ENCODE data around the gene MRPS15.

The MRPS15 gene

GRCh38 chr1:36471830-36472641 is 7.9 kb upstream of the MRPS15 start:
- no peaks in the 10 kb centered on the region for H3K36me3 ChIP-seq (ENCODE audit: control insufficient read depth, insufficient read depth, low read length)
- no peaks in the 10 kb centered on the region for H3K4me1 ChIP-seq (ENCODE audit: control insufficient read depth, insufficient read depth, low read length, poor library complexity, severe bottlenecking)
- no peak overlapping the region for H3K4me3 ChIP-seq (ENCODE audit: extremely low read depth, insufficient read depth, low read length, poor library complexity, severe bottlenecking)
- no peaks in the 10 kb centered on the region for H3K9me3 ChIP-seq (ENCODE audit: control insufficient read depth, low read length)
- WGBS, 2 experiments (ENCODE audit: insufficient coverage in 2 of 2), result 90 to 91% methylated on average over 15 to 19 of the region's 22 CpGs
- H3K27ac ChIP-seq (ENCODE audit: low read depth, low read length, severe bottlenecking), result no peak overlapping the region

DNA sequence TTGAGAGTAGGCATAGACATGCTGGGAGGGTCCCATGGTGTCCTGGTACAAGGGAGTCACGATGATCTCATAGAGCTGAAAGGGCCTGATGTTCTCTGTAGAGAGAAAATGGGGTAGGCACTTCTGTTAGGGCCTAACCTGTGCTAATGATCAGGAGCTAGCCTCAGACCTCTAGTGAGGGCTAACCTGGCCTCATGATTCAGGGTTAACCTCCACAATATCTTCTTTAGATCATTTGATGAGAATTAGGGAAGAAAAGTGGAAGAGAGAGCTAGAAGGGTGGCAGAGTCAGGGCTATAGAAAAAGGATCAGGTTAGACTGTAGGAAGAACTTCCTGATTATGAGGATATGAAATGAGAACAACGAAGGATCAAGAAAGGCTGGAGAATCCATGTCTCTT is 5.0 kb upstream of the MRPS15 start:
- H3K27ac ChIP-seq (ENCODE audit: low read depth, low read length, severe bottlenecking), result no peak overlapping the region
- WGBS, 2 experiments (ENCODE audit: insufficient coverage in 2 of 2), result 51 to 56% methylated on average over 2 of the region's 2 CpGs
- H3K36me3 ChIP-seq (ENCODE audit: control insufficient read depth, insufficient read depth, low read length), result no peaks in the 10 kb centered on the region
- H3K9me3 ChIP-seq (ENCODE audit: control insufficient read depth, low read length), result no peaks in the 10 kb centered on the region
- no peak overlapping the region for H3K4me3 ChIP-seq (ENCODE audit: extremely low read depth, insufficient read depth, low read length, poor library complexity, severe bottlenecking)
- peaks cover 12% of the 10 kb centered on the region for H3K4me1 ChIP-seq (ENCODE audit: control insufficient read depth, insufficient read depth, low read length, poor library complexity, severe bottlenecking)

DNA sequence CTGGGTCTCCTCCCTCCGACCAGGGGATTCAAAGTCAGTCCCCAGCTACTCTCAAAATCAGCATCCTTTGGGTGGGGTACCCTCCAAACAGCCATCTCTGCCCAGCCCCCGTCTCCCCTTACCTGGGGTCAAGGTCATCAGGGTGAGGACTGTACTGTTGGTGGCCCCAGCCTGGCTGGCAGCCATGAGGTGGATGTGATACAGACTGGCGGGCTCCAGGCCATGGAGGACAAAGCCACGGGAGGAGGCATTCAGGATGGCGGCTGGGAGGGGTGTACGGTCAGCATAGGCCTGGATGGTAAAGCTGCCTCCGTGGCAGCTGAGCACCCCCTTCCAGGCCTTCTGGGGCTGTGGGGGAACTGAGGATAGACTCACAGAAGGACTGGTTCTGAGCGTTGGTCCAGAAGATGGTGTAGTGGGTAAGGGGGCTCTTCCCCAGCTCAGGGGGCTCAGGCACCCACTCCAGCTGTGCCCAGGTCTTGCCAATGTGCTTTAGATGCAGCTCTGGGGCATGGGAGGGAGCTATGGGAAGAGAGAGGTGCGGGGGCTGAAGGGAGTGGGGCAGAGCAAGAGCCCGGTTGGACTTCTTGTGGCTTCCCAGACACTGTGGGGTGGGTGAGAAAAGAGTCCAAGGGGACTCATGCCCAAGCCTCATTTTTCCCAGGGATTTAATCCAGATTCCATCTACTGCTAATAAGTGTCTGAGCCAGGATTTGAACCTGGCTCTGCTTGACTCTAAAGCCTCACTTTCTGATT is 3.7 kb upstream of the MRPS15 start:
- no peaks in the 10 kb centered on the region for H3K9me3 ChIP-seq (ENCODE audit: control insufficient read depth, low read length)
- no peak overlapping the region for H3K27ac ChIP-seq (ENCODE audit: low read depth, low read length, severe bottlenecking)
- peaks cover 12% of the 10 kb centered on the region for H3K4me1 ChIP-seq (ENCODE audit: control insufficient read depth, insufficient read depth, low read length, poor library complexity, severe bottlenecking)
- 95 to 96% methylated on average over 7 to 8 of the region's 10 CpGs for WGBS, 2 experiments (ENCODE audit: insufficient coverage in 2 of 2)
- no peak overlapping the region for H3K4me3 ChIP-seq (ENCODE audit: extremely low read depth, insufficient read depth, low read length, poor library complexity, severe bottlenecking)
- H3K36me3 ChIP-seq (ENCODE audit: control insufficient read depth, insufficient read depth, low read length), result no peaks in the 10 kb centered on the region

DNA sequence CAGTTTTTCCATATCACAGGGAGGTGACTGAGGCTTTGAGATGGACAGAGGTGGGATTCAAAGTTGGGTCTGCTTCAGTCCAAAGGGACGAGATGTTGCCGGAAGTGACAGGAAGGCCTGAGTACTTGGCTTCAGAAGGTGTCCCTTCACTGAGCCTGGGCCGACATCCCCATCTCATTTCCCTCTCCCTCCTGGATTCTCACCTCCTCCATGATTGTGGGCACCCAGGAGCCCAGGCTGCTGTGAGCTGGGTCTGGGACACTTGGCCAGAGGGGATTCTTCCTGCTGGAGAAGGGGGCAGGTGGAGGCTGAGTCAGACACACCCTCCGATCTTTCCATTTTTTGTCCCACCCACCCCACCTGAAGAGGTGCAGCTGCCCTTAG is 2.8 kb upstream of the MRPS15 start:
- Histone ChIP-seq H3K9me3 (ENCODE audit: control insufficient read depth, low read length) (no peaks in the 10 kb centered on the region), H3K27ac (ENCODE audit: low read depth, low read length, severe bottlenecking) (no peak overlapping the region), H3K4me1 (ENCODE audit: control insufficient read depth, insufficient read depth, low read length, poor library complexity, severe bottlenecking) (peaks cover 12% of the 10 kb centered on the region), H3K36me3 (ENCODE audit: control insufficient read depth, insufficient read depth, low read length) (peaks cover 6% of the 10 kb centered on the region), H3K4me3 (ENCODE audit: extremely low read depth, insufficient read depth, low read length, poor library complexity, severe bottlenecking) (no peak overlapping the region)
- WGBS, 2 experiments (ENCODE audit: insufficient coverage in 2 of 2), result 93 to 100% methylated on average over 2 to 3 of the region's 4 CpGs

DNA sequence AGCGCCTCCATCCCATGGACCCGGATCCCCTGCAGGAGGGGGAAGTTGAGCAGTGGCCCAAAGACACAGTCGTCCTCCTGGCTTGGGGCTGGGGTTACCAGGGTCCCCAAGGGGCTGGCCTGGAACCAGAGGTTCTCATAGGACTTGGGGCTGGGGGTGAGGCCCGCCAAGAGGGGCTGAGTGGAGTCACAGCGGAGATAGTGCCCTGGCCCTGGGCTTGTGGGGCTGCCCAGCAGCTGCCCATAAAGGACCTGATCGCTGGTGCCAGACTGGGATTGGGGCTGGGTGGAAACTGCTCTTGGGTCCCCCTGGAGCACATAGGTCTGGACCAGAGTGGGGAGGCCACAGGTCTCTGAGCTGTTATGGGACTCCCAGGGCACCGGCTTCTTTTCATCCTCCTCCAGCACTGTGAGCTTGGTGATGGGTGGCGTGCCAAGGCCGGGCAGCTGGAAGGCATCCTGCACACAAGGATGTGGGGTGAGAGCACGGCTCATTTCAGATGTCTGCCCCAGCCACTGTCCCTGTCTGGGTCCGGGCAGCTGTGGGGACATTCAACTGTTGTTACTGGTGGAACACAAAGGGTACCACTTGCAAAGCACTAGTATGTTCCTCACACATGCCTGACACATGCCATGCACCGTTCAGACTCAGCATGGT is 2.3 kb upstream of the MRPS15 start:
- no peak overlapping the region for H3K4me3 ChIP-seq (ENCODE audit: extremely low read depth, insufficient read depth, low read length, poor library complexity, severe bottlenecking)
- peak overlapping the region; percentile 29 for H3K27ac ChIP-seq (ENCODE audit: low read depth, low read length, severe bottlenecking)
- peaks cover 12% of the 10 kb centered on the region for H3K4me1 ChIP-seq (ENCODE audit: control insufficient read depth, insufficient read depth, low read length, poor library complexity, severe bottlenecking)
- WGBS, 2 experiments (ENCODE audit: insufficient coverage in 2 of 2), result 90 to 94% methylated on average over 7 to 11 of the region's 12 CpGs
- H3K9me3 ChIP-seq (ENCODE audit: control insufficient read depth, low read length), result no peaks in the 10 kb centered on the region
- peaks cover 11% of the 10 kb centered on the region for H3K36me3 ChIP-seq (ENCODE audit: control insufficient read depth, insufficient read depth, low read length)

GRCh38 chr1:36465731-36466369 is 1.7 kb upstream of the MRPS15 start:
- H3K27ac ChIP-seq (ENCODE audit: low read depth, low read length, severe bottlenecking), result peak overlapping the region; percentile 99
- H3K36me3 ChIP-seq (ENCODE audit: control insufficient read depth, insufficient read depth, low read length), result peaks cover 17% of the 10 kb centered on the region
- no peak overlapping the region for H3K4me3 ChIP-seq (ENCODE audit: extremely low read depth, insufficient read depth, low read length, poor library complexity, severe bottlenecking)
- 20 to 48% methylated on average over 2 of the region's 4 CpGs for WGBS, 2 experiments (ENCODE audit: insufficient coverage in 2 of 2)
- peaks cover 12% of the 10 kb centered on the region for H3K4me1 ChIP-seq (ENCODE audit: control insufficient read depth, insufficient read depth, low read length, poor library complexity, severe bottlenecking)
- no peaks in the 10 kb centered on the region for H3K9me3 ChIP-seq (ENCODE audit: control insufficient read depth, low read length)

GRCh38 chr1:36464605-36465393 is 615 bp upstream of the MRPS15 start:
- 5 to 22% methylated on average over 7 of the region's 13 CpGs for WGBS, 2 experiments (ENCODE audit: insufficient coverage in 2 of 2)
- H3K9me3 ChIP-seq (ENCODE audit: control insufficient read depth, low read length), result no peaks in the 10 kb centered on the region
- H3K4me3 ChIP-seq (ENCODE audit: extremely low read depth, insufficient read depth, low read length, poor library complexity, severe bottlenecking), result peak overlapping the region; percentile 89
- peak overlapping the region; percentile 99 for H3K27ac ChIP-seq (ENCODE audit: low read depth, low read length, severe bottlenecking)
- peaks cover 12% of the 10 kb centered on the region for H3K4me1 ChIP-seq (ENCODE audit: control insufficient read depth, insufficient read depth, low read length, poor library complexity, severe bottlenecking)
- H3K36me3 ChIP-seq (ENCODE audit: control insufficient read depth, insufficient read depth, low read length), result peaks cover 28% of the 10 kb centered on the region

DNA sequence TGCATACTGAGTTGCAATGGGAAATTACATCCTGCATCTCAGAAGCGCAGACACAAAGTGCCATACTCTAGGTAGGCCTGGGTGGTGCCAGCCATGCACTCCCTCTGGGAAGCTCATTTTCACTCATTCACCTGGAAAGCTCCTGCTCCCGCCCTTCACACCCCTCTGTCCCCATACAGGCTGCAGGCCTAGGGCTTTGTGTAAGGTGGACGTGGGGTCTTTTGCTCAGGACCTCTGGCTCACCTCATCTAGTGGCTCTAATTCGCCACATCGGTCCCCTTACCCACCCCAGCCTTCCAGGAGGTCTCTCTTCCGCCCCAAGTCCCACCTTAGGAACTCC is 751 bp downstream of the MRPS15 start:
- peaks cover 12% of the 10 kb centered on the region for H3K4me1 ChIP-seq (ENCODE audit: control insufficient read depth, insufficient read depth, low read length, poor library complexity, severe bottlenecking)
- peak overlapping the region; percentile 99 for H3K27ac ChIP-seq (ENCODE audit: low read depth, low read length, severe bottlenecking)
- 11 to 33% methylated on average over 1 to 4 of the region's 6 CpGs for WGBS, 2 experiments (ENCODE audit: insufficient coverage in 2 of 2)
- H3K9me3 ChIP-seq (ENCODE audit: control insufficient read depth, low read length), result no peaks in the 10 kb centered on the region
- H3K4me3 ChIP-seq (ENCODE audit: extremely low read depth, insufficient read depth, low read length, poor library complexity, severe bottlenecking), result peak overlapping the region; percentile 89
- peaks cover 41% of the 10 kb centered on the region for H3K36me3 ChIP-seq (ENCODE audit: control insufficient read depth, insufficient read depth, low read length)

GRCh38 chr1:36458910-36459309 is 5.3 kb downstream of the MRPS15 start:
- H3K36me3 ChIP-seq (ENCODE audit: control insufficient read depth, insufficient read depth, low read length), result peaks cover 84% of the 10 kb centered on the region
- 100% methylated on average over 2 to 3 of the region's 3 CpGs for WGBS, 2 experiments (ENCODE audit: insufficient coverage in 2 of 2)

GRCh38 chr1:36457691-36458090 is 6.5 kb downstream of the MRPS15 start:
- Histone ChIP-seq H3K27ac (ENCODE audit: low read depth, low read length, severe bottlenecking) (no peak overlapping the region), H3K4me3 (ENCODE audit: extremely low read depth, insufficient read depth, low read length, poor library complexity, severe bottlenecking) (no peak overlapping the region), H3K4me1 (ENCODE audit: control insufficient read depth, insufficient read depth, low read length, poor library complexity, severe bottlenecking) (no peaks in the 10 kb centered on the region), H3K9me3 (ENCODE audit: control insufficient read depth, low read length) (no peaks in the 10 kb centered on the region), H3K36me3 (ENCODE audit: control insufficient read depth, insufficient read depth, low read length) (peaks cover 84% of the 10 kb centered on the region)
- WGBS, 2 experiments (ENCODE audit: insufficient coverage in 2 of 2), result 81 to 93% methylated on average over 3 to 5 of the region's 5 CpGs

More at GRCh38 chr1:36458910-36459309, 5.3 kb downstream of the MRPS15 start:
- Histone ChIP-seq H3K4me3 (ENCODE audit: extremely low read depth, insufficient read depth, low read length, poor library complexity, severe bottlenecking) (no peak overlapping the region), H3K27ac (ENCODE audit: low read depth, low read length, severe bottlenecking) (no peak overlapping the region), H3K4me1 (ENCODE audit: control insufficient read depth, insufficient read depth, low read length, poor library complexity, severe bottlenecking) (no peaks in the 10 kb centered on the region), H3K9me3 (ENCODE audit: control insufficient read depth, low read length) (no peaks in the 10 kb centered on the region)
